Left ventricle myocardium inferior (tissue), 1 donor: Measurements from ENCODE around the gene CFAP92. TPM values are rescaled to one million over a fixed set of nuclear protein-coding genes. Genes with fewer than 3 reads are reported as not detected.

Experiments used
- DNase-seq: peaks from one replicate; pipeline ENCODE4 v3.0.0-alpha.2; 2020
- H3K27ac ChIP-seq: fragments of 200-600 bp; replicated peaks from 2 replicates; pipeline ENCODE4 v1.8.0; 2021
- H3K27me3 ChIP-seq: fragments of 200-600 bp; 2 replicates; pipeline ENCODE4 v1.8.0; 2021; ENCODE audit warnings: low read depth
- H3K36me3 ChIP-seq: fragments of 200-600 bp; 2 replicates; pipeline ENCODE4 v1.8.0; 2021
- H3K4me1 ChIP-seq: fragments of 200-600 bp; 2 replicates; pipeline ENCODE4 v1.8.0; 2021
- H3K4me3 ChIP-seq: fragments of 200-600 bp; 2 replicates; pipeline ENCODE4 v1.8.0; 2021; ENCODE audit warnings: mild to moderate bottlenecking, moderate library complexity
- H3K9me3 ChIP-seq: fragments of 200-600 bp; replicated peaks from 2 replicates; pipeline ENCODE4 v1.8.0; 2021
- intact Hi-C: fragments of 100-400 bp; cut with micrococcal nuclease; formaldehyde crosslinking; loops from one replicate; pipeline ENCODE4 v1.11.0; 2022
- total RNA-seq: library from RNA; stranded (reverse); fragmentation: NEBNext Ultra II Directional; extraction: Animal tissue kit (Norgen Biotek cat#: 25700); gene quantifications from one replicate; pipeline ENCODE4 v1.2.1, GENCODE V29; 2021
- TF ChIP-seq, protein P1 (sequence below): fragments of 200-600 bp; IDR thresholded peaks from 2 replicates; pipeline ENCODE4 v1.8.0; 2021; ENCODE audit warnings: antibody characterized with exemption, mild to moderate bottlenecking, borderline replicate concordance
- donor health status: DM: no; HTN: yes; CAD: no; lungs with severe emphysema.

CFAP92 gene
- total RNA-seq, 1 donor from 2014 or later, result 0.25 TPM

GRCh38 chr3:129023909-129024308, 30.0 kb upstream of the CFAP92 start:
- H3K27me3 ChIP-seq, result no peaks in the 10 kb centered on the region
- no peaks in the 10 kb centered on the region for H3K9me3 ChIP-seq
- peaks cover 65% of the 10 kb centered on the region for H3K4me1 ChIP-seq
- peak overlapping the region; percentile 81 for H3K27ac ChIP-seq
- DNase-seq, result no peak
- TF ChIP-seq, protein P1, sequence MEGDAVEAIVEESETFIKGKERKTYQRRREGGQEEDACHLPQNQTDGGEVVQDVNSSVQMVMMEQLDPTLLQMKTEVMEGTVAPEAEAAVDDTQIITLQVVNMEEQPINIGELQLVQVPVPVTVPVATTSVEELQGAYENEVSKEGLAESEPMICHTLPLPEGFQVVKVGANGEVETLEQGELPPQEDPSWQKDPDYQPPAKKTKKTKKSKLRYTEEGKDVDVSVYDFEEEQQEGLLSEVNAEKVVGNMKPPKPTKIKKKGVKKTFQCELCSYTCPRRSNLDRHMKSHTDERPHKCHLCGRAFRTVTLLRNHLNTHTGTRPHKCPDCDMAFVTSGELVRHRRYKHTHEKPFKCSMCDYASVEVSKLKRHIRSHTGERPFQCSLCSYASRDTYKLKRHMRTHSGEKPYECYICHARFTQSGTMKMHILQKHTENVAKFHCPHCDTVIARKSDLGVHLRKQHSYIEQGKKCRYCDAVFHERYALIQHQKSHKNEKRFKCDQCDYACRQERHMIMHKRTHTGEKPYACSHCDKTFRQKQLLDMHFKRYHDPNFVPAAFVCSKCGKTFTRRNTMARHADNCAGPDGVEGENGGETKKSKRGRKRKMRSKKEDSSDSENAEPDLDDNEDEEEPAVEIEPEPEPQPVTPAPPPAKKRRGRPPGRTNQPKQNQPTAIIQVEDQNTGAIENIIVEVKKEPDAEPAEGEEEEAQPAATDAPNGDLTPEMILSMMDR, result peak; percentile 51
- H3K4me3 ChIP-seq, result no peak overlapping the region
- no peaks in the 10 kb centered on the region for H3K36me3 ChIP-seq
- intact Hi-C loops, result no loop called here

DNA sequence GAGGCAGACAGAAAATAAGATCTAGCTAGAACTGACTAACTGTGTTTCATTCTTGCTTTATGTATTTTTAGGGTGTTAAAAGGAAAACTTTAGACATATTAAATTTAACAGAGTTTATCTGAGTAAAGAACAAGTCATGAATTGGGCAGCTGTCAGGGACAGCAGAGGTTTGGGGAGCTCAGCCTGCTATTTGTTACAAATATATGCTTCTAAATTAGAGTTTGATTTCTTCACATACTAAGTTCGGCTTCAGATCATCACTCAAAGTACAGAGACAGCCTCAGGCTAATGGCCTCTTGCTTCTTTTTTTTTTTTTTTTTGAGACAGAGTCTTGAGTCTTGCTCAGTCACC, 29.1 kb upstream of the CFAP92 start:
- Histone ChIP-seq H3K9me3 (no peaks in the 10 kb centered on the region), H3K27ac (peak overlapping the region; percentile 81), H3K36me3 (no peaks in the 10 kb centered on the region), H3K4me1 (peaks cover 74% of the 10 kb centered on the region), H3K27me3 (no peaks in the 10 kb centered on the region), H3K4me3 (no peak overlapping the region)
- intact Hi-C loops, result no loop called here
- no peak for DNase-seq
- TF ChIP-seq, protein P1, result no peak

DNA sequence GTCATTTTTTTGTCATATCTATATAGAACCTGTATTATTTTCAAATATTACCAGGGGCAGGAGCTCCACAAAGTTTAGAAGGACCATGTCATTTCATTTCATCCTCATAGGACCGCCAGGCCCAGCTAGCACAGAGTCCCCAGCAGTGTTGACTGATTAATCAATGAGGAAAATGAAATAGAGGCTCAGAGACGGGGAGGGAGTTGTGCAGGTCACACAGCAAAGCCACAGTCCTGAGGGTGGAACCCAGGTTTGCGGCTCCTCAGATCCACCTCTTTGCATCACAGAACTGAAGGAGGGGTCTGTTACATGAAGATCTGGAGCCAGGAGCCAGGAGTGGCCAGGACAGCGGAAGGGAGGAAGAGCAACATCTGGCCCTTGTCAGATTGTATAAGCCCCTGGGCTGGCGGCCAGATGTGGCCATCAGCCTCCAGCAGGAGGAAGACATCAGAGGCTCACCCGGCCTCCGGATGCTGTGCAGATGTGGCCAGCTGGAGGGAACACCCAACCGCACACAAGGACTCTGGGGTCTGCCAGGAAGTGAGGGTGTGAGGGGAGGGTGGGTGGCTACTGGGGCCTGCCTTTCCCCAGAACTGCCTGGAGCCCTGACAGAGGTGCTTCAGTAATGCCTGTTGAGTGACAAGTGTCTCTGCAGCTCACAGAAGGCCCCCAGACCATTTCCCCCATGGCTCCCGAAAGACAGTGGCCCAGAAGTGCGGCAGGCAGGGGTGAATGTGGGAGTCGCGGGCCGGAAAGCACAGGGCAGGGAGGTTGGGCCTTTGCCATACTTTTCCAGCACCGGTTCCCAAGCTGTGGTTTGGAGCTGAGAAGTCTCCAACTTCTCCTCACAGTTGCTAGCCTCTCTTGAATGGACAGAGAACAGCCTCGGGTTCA, 28.5 kb upstream of the CFAP92 start:
- Histone ChIP-seq H3K4me1 (peaks cover 78% of the 10 kb centered on the region), H3K36me3 (no peaks in the 10 kb centered on the region), H3K27me3 (no peaks in the 10 kb centered on the region), H3K9me3 (no peaks in the 10 kb centered on the region), H3K4me3 (no peak overlapping the region), H3K27ac (peak overlapping the region; percentile 81)
- TF ChIP-seq, protein P1, result no peak
- peak; percentile 90 for DNase-seq
- intact Hi-C loops, result no loop called here

DNA sequence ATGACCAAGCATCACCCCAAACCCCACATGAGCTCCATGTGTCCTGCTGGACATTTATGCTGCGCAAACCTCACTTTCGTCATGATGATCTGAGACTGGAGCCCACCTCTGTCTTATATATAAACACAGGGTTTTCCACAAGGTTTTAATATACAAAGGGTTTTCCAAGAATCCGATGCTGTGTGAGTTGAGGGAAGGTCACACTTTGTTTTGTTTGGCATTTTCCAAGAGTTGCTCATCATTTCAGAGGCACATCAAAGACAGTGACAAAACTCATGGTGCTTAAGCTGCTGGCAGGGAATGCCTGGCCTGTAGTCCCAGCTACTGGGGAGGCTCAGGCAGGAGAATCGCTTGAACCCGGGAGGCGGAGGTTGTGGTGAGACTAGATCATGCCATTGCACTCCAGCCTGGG, 27.3 kb upstream of the CFAP92 start:
- TF ChIP-seq, protein P1, result no peak
- no peak for DNase-seq
- Histone ChIP-seq H3K9me3 (no peaks in the 10 kb centered on the region), H3K4me3 (no peak overlapping the region), H3K27ac (peak overlapping the region; percentile 81), H3K4me1 (peaks cover 79% of the 10 kb centered on the region), H3K27me3 (no peaks in the 10 kb centered on the region), H3K36me3 (no peaks in the 10 kb centered on the region)
- intact Hi-C loops, result no loop called here

GRCh38 chr3:129020691-129021090, 26.8 kb upstream of the CFAP92 start:
- no peaks in the 10 kb centered on the region for H3K9me3 ChIP-seq
- TF ChIP-seq, protein P1, result no peak
- H3K36me3 ChIP-seq, result no peaks in the 10 kb centered on the region
- DNase-seq, result no peak
- peaks cover 79% of the 10 kb centered on the region for H3K4me1 ChIP-seq
- intact Hi-C loops, result no loop called here
- peak overlapping the region; percentile 81 for H3K27ac ChIP-seq
- H3K4me3 ChIP-seq, result no peak overlapping the region
- no peaks in the 10 kb centered on the region for H3K27me3 ChIP-seq
